ENCODE data around the gene IL10RA. TPM values are rescaled to one million over a fixed set of nuclear protein-coding genes. Genes with fewer than 3 reads are reported as not detected.
A peak's percentile ranks its signal among the peaks of the same experiment; 100 is the strongest.

The IL10RA gene
- total and polyA plus RNA-seq, 10 donors: 32.9 to 239 (median 156) TPM

GRCh38 chr11:117958949-117959348 is 27.2 kb upstream of the IL10RA start:
- 91 to 100% (median 95%) methylated on average over 1 of the region's 1 CpG for WGBS, 5 donors
- peaks cover 0 to 30% (median 2%) of the 10 kb centered on the region in 6 donors for H3K4me1 ChIP-seq
- H3K9me3 ChIP-seq: peaks cover 0 to 31% (median 23%) of the 10 kb centered on the region in 8 donors
- intact Hi-C loops (cut with DNase I; ENCODE audit: low total_unique reads): no loop called here
- no peaks in the 10 kb centered on the region for H3K36me3 ChIP-seq
- no peak for TF ChIP-seq POLR2AphosphoS5 (IDR thresholded peaks at IDR 0.05)
- no peak for TF ChIP-seq POLR2A (IDR thresholded peaks at IDR 0.05)
- TF ChIP-seq CTCF (IDR thresholded peaks at IDR 0.05 in 8 of 11, conservative IDR thresholded peaks at IDR 0.05 in 3 of 11): no peak
- DNase-seq: no peak
- H3K4me3 ChIP-seq: no peak overlapping the region
- H3K27me3 ChIP-seq (replicated peaks in 1 of 7): no peaks in the 10 kb centered on the region
- peak overlapping the region in 2 of 8 donors; percentile 70 to 76 for H3K27ac ChIP-seq

- no peak for TF ChIP-seq CTCF (IDR thresholded peaks at IDR 0.05 in 8 of 11, conservative IDR thresholded peaks at IDR 0.05 in 3 of 11)
- TF ChIP-seq POLR2AphosphoS5 (IDR thresholded peaks at IDR 0.05): no peak
- Histone ChIP-seq H3K36me3 (no peaks in the 10 kb centered on the region), H3K27me3 (replicated peaks in 1 of 7) (no peaks in the 10 kb centered on the region), H3K4me1 (peaks cover 0 to 24% (median 2%) of the 10 kb centered on the region in 6 donors), H3K4me3 (no peak overlapping the region), H3K9me3 (peaks cover 0 to 31% (median 23%) of the 10 kb centered on the region in 8 donors), H3K27ac (peak overlapping the region in 6 of 8 donors; percentile 23 to 76 (median 52))
- 53 to 88% (median 58%) methylated on average over 1 of the region's 1 CpG for WGBS, 5 donors
- intact Hi-C loops (cut with DNase I; ENCODE audit: low total_unique reads): no loop called here
- no peak for DNase-seq
Observed at GRCh38 chr11:117959438-117960149, 26.6 kb upstream of the IL10RA start.

GRCh38 chr11:117960406-117960805 is 25.8 kb upstream of the IL10RA start:
- H3K4me3 ChIP-seq: no peak overlapping the region
- WGBS, 5 donors: 53 to 81% (median 75%) methylated on average over 1 of the region's 1 CpG
- H3K9me3 ChIP-seq: peaks cover 0 to 31% (median 23%) of the 10 kb centered on the region in 8 donors
- intact Hi-C loops (cut with DNase I; ENCODE audit: low total_unique reads): no loop called here
- peak overlapping the region in 3 of 8 donors; percentile 63 to 76 (median 70) for H3K27ac ChIP-seq
- no peaks in the 10 kb centered on the region for H3K27me3 ChIP-seq (replicated peaks in 1 of 7)
- no peak for TF ChIP-seq POLR2A (IDR thresholded peaks at IDR 0.05)
- DNase-seq: no peak
- no peaks in the 10 kb centered on the region for H3K36me3 ChIP-seq
- H3K4me1 ChIP-seq: peaks cover 0 to 23% (median 2%) of the 10 kb centered on the region in 6 donors

GRCh38 chr11:117961896-117962295 is 24.3 kb upstream of the IL10RA start:
- intact Hi-C loops (cut with DNase I; ENCODE audit: low total_unique reads): no loop called here
- H3K27ac ChIP-seq: no peak overlapping the region
- H3K9me3 ChIP-seq: peaks cover 0 to 30% (median 23%) of the 10 kb centered on the region in 8 donors
- peak; percentile 41 for DNase-seq
- H3K27me3 ChIP-seq (replicated peaks in 1 of 7): no peaks in the 10 kb centered on the region
- H3K4me3 ChIP-seq: no peak overlapping the region
- no peaks in the 10 kb centered on the region for H3K36me3 ChIP-seq
- no peak for TF ChIP-seq CTCF (IDR thresholded peaks at IDR 0.05 in 8 of 11, conservative IDR thresholded peaks at IDR 0.05 in 3 of 11)
- TF ChIP-seq POLR2AphosphoS5 (IDR thresholded peaks at IDR 0.05): no peak
- TF ChIP-seq POLR2A (IDR thresholded peaks at IDR 0.05): no peak
- H3K4me1 ChIP-seq: peaks cover 0 to 23% (median 2%) of the 10 kb centered on the region in 6 donors
- WGBS, 5 donors: 79 to 90% (median 87%) methylated on average over 10 of the region's 10 CpGs

All from spleen (tissue), 11 donors.